GM18861 (cell line): ENCODE measurements around the gene CMTM5.
"Not testable (repeated sequence)": the region's sequence is repeated elsewhere in the genome, so short reads cannot be mapped to it uniquely, and the experiment has no call there.

ENCODE experiments used
- ATAC-seq: cut with Tn5 transposase; IDR thresholded peaks from one replicate; pipeline ENCODE4 v1.9.1; 2021; ENCODE audit not compliant: unreplicated experiment

The CMTM5 gene

DNA sequence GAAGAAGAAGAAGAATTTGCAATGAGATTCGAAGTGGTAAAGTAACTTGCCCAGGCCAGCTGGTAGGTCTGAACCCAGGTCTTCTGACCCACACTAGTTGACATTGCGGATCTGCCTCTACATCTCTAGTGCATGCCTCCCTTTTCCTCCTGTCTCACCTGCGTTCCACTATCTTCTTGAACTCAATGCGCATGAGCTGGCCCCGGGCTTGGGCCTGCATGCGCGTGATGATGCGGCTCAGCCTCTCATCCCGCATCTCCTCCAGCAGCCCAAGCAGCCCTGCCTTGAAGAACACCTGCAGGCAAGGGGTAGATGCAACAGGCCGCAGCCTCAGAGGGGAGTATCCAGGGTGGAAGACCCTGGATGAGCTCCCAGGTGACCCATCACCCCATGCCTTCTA, 19.3 kb downstream of the CMTM5 start:
- no peak for ATAC-seq

DNA sequence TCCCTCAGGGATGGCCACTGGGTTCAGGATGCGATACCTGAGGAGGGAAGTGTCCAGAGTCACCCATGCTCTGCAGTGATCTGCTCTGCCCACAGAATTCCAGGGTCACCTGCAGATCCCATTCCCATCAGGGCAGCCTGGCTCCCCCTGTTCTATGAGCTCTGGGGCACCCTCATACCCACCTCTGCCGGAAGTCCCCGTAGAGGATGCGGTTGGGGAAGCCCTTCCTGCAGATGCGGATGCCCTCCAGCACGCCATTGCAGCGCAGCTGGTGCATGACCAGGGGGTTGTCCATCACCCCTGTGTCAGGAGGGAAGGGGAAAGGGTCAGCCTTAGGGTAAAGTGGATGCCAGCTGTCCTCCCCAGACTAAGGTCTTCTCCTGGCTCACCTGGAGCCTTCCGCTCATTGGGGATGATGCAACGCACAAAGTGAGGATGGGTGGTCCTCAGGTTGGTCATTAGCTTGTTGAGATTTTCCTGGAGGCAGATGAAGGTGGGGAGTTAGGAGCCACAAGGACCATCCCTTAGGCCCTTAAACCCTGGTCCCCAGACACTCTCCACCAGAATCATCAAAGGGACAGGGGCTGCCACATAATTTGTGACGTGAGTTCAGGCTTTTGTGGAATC, 20.0 kb downstream of the CMTM5 start:
- ATAC-seq = no peak

DNA sequence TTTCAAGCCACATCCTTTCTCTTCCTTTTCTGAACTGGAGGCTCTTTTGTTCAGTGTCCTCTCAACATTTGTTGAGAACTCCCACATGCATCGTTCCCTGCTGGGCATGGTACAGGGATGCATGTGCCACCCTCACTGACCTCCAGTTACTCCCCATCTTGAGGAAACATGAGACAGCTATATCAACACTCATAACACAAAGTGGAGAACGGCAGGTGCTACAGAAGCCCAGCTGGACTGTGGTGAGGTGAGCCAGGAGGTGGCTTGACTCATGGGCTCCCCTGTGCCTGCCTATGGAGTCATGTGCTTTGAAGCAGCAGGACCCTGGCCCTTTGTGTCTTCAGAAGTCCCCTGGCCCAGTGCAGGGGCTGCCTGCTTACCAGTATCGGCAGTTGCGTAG, 21.5 kb downstream of the CMTM5 start:
- no peak for ATAC-seq

DNA sequence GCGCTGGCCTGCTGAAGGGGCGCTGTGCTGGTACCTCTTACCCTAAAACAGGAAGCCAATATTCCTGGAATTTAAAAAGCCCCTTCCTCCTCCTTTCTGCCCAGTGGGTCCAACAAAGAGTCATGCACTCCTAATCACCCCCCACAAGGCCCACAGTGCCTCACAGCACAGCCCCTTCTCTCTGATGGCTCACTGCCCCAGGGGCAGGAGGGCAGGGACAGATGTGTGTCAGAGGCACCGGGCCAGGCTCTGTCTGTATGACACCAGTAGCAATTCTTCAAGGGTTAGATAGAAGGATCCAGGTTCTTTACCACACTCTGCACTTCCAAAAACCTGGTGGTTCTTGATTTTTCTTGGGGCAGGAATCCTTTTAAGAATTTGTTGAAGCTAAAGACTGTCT, 22.3 kb downstream of the CMTM5 start:
- no peak for ATAC-seq

DNA sequence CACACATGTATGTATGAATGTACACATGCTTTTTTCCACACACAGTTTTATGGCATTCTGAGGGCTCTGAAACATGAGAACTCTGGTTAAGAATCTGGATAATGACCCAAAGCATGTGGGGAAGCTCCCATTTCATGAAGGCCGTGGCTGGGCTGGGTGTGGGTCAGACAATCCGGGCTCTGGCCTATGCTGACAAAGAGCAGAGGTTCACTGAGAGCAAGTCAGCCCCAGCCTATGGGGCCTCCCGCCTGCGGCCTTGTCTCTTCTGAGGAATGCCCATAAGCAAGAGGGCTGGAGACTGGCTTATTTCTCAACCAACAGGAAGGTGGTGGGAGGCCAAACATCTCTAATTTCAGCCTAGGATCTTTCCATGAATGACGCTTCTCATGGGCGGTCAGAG, 22.7 kb downstream of the CMTM5 start:
- ATAC-seq = no peak

DNA sequence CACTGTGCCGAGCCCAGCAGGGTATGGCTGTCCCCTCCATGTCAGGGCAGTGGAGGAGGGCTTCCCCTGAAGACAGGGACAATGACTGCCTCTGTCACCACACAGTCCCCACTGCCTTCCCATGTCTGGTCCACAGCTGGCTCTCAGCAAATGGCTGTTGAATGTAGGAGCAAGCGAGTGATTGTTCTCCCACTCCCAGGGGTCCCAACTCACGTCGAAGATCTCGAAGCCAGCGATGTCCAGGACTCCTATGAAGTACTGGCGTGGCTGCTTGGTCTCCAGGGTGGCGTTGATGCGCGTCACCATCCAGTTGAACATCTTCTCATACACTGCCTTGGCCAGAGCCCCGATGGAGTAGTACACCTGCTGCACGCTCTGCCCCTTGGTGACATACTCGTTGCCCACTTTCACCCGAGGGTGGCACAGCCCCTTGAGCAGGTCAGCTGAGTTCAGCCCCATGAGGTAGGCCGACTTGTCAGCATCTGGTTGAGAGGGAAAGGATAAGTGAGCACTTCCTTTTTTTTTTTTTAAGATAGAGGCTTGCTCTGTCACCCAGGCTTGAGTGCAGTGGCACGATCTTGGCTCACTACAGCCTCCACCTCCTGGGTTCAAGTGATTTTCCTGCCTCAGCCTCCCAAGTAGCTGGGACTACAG, 23.8 kb downstream of the CMTM5 start:
- not testable (repeated sequence) for ATAC-seq

DNA sequence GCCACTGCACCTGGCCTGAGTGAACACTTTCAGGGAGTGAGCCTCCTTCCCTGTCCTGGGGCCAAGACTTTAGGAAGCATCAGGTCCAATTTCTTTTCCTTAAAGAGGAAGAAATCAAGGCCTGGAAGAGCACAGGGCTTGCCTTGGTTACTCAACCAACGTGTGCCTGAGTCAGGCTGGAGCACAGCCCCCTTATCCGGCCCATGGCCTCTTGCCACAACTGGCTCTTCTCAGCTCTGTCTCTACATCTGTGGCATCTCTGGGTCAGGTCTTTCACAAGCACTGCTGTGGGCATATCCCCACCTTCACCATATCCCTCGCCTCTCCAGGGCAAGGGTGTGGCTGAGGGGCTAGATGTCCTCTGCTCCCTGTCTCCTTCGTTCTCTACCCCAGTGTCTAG, 24.4 kb downstream of the CMTM5 start:
- ATAC-seq = no peak

DNA sequence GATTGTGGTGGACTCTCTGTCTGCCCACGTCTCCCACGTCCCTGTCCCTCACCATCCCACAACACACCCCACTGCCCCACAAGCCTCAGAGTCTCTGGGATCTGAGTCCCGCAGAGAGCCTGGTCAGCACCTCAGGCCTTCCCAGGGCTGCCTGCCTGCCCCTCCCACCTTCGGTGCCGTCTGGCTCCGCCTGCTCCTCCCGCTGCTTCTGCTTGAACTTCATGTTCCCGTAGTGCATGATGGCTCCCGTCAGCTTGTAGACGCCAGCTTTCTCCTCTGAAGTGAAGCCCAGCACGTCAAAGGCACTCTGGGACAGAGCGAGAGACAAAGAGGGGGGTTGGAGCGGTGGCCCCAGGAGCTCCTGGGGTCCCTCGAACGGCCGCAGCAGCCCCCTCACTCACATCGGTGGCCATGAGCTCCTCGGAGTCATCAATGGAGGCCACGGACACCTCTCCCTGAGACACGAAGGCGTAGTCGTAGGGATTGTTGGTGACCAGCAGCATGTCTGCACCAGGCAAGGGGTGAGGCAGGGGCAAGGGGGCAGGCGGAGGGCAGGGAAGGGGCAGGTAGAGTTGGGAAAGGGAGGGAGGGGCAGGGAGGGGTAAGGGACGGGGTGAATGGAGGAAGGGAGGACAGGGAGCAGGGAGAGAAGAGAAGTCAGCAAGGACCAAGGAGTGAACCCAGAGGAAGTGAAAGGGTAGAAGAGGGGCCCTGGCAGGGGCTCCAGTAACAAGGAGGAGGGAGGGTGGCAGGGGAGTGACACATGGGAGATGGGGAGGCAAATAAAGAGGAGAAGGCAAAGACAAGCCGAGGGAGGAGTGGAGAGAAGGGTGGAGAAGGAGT, 25.7 kb downstream of the CMTM5 start:
- no peak for ATAC-seq

DNA sequence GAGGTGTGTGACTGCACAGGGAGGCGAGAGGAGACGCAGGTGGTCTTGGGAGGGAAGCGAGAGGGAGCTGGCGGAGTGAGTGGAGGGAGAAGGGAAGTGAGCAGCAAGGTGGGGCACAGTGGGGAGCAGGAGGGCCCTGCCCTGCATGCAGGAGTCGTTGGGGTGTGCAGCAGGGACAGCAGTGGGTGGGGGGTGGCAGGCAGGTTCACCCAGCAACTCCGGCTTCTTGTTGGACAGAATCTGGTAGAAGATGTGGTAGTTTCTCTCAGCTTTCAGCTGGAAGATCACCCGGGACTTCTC, 26.2 kb downstream of the CMTM5 start:
- ATAC-seq = no peak

DNA sequence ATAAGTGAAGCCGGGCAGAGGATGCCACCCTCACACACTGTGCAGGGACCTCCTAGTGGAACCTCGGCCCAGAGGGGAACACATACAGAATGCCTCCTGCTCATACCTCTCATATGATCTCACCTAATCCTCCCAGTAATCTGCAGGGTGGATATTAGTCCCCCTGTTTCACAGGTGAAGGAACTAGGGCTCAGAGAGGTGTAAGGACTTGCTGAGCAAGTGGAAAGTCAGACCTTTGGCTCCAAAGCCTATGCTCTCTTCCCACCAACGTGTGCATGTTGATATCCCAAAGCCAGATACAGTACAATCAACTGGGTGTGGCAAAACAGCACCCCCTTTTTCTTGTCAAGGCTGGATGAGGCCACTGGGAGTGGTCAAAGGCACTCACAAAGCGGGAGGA, 27.1 kb downstream of the CMTM5 start:
- ATAC-seq = no peak

DNA sequence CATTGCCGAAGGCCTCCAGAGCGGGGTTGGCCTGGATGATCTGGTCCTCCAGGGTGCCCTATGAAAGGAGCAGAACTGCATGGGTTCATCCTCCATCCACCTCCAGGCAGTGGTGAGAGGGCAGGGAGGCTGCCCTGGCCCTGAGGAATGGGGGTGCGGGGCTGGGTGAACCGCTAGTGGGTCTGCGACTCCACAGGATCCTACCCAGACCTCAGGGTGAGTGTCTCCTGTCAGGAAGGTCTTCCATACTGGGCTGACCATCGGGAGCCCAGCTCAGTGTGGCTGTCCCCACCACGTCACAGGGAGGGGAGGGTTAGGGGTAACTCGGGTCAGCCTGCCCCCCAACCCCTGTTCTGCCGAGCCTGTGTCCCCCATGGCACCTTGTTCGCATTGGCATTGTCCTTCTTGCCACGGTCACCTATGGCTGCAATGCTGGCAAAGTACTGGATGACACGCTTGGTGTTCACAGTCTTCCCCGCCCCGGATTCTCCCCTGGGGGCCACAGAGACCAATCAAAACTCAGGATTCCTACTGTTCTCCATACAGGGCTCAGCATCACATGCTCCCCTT, 27.6 kb downstream of the CMTM5 start:
- no peak for ATAC-seq

DNA sequence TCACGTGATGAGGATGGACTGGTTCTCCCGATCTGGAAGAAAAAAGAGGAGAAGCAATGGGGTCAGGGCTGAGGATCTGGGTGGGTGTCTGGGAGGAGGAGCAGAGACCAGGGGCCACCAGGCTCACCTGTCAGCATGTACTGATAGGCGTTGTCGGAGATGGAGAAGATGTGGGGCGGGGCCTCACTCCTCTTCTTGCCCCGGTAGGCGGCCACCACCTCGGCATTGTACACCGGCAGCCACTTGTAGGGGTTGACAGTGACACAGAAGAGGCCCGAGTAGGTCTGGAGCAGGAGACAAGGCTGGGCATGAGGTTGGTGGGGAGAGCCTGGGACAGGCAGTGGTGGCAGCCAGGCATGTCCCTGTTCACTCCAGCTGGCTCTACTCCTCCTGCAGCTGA, 28.2 kb downstream of the CMTM5 start:
- ATAC-seq = no peak

DNA sequence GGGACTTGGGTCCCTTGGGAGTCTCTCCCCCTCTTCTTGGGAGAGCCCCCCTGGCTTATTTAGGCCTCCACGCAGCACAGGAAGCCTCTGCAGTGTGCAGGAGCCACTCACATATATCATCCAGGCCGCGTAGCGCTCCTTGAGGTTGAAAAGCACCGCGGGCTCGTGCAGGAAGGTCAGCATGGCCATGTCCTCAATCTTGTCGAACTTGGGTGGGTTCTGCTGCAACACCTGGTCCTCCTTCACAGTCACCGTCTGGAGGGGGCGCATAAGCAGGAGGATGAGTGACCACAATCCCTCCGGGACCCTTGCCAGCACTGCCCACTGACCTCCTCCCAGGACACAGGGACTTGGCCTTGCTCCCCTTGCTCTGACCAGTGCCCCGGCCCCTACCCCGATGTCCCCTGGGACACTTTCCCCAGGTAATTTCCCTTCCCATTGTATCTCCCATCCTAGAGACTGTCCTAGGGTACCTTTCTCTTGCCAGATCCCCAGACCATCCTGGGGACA, 28.7 kb downstream of the CMTM5 start:
- ATAC-seq = no peak

DNA sequence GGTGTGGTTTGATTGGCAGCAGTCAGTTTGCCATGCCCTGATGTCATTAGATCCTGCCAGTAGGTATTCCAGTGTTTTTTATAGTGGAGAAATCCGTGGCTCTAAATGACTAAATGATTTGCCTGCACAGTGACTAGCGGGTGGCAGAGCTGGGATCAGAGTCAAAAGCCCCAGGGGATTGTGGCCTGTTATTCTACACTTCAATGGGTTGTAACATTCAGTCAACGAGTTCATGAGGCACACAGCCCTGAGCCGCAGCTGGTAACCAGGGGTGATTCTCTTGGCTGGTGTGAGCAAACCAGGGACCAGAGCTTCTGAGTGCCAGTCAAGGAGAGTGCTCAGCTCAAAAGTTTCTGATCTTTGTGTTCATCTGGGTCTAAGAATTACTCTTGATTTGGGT, 29.4 kb downstream of the CMTM5 start:
- ATAC-seq = peak; percentile 73

DNA sequence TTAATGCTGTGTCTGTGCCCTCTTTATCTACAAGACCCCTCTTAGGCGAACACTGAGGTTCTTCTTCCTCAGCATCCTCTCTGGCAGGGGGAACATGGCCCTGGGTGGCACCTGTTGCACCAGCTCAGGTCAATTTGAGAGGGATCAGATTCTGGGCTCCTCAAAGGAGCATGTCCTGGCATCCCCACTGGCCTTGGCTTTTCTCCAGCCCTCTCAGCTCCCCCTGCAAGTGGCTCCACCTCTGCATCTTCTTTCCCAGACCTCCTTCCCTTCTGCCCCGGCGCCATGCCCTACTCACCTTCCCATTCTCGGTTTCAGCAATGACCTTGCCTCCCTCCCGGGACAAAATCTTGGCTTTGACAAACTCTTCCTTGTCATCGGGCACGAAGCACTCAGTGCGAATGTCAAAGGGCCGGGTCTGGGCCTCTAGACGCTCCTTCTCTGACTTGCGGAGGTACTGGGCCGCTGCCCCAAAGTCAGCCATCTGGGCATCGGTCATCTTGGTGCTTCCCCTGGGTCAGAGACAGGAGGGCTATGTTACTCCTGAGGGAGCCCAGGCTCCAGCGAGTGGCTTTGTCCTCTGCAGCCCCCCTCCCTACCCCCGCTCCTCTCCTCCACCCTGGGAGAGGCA, 30.0 kb downstream of the CMTM5 start:
- ATAC-seq = no peak

DNA sequence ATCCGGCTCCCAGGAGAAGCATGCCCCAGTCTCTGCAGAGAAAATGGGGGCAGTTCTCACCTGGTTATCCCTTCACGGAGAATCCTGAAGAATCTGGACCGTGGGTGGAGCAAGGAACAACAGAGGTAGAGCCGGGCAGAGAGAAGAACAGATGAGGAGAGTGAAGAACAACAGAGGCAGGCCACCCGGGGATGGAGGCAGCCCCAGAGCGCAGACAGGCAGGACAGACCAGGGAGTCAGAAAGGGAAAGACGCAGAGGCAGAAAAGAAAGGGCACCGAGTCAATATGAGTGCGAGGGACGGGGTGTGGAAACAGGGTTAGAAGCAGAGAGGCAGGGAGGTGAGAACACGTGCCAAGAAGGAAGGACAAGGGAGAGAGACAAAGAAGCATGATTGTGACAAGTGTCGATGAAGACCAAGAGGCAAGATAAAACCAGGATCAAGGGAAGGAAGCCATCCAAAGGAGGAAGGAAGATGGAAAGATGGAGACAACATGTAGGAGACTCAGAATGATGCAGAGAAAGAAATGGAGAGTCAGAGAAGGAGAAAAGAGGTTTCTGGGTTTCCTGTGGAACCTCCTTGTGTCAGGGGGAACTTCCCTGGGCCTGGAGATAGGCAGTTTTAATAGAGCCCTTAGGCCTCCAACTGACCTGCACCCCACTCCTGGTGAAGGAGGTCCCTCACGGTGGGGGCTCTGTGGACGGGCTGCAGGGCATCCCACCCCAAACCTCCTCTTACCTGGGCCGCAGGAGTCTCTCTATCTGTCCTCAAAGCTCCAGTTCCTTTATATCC, 30.9 kb downstream of the CMTM5 start, which contains the start of gene MYH6:
Gene MYH6 (minus strand): TSS at position 758 of the 791 bp plus-strand sequence. CDS start 1,050 bp downstream, outside the sequence.
- ATAC-seq = no peak

DNA sequence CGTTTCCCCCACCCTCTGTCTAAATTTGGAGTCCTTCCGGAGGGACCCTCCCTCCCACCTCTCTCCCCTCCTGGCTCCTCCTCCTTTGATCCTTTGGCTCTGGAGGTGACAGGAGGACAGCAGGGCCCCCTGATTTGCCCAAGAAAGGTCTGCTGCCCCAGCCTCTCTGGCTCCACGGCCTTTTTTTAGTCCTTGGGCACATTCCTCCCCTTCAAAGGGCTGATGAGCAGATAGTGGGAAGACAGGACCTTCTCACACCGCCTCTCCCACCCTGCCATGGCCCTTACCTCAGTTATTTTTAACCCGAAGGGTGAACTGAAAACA, 31.4 kb downstream of the CMTM5 start:
- ATAC-seq = no peak

DNA sequence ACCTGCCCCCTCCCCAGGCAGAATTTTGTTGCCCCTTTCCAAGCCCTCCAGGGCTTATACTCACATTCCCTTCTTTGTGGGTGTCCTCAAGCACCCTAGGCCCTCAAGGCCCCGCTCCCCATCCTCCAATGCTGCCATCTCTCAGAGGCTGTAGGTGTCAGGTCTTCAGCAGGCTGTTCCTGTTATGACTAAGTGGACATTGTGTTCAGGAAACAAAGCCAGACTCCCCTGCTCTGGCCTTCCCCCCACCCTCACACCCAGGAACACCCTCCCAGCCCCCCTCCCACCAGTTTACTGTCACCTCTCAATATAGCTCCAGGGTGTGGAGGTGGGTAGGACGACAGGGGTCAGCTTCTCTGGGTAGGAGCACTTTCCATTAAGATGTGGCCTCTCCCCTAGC, 32.6 kb downstream of the CMTM5 start:
- no peak for ATAC-seq

DNA sequence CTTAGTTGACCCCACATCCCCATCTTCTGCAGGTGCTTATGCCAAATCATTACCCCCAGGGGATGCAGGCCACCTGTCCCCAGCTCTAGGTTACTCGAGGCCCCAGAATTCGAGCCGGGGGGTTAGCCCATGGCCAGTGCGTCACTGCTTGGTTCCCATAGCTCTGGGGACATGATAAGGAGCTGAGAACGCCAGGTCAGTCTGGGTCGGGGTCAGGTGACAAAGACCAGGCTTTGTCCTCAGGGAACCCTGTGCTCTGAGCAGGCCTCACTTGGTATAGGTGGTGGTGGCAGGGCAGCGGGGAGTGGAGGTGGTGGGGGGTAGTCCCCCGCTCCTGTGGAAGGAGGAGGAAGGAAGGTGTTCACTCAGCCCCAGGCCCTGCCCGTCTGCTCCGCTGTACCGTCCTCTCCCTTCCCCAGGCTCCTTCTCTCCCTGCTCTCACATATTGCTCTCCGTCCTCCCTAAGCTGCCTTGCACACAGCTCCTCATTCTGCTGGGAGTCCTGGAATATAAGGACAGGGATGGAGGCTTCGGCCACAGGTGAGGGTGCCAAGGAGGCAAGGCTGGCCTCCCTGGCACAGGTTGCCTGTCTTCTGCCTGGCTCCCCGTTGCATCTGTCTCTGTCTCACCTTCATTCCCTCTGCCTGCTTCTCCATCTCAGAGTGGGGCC, 33.3 kb downstream of the CMTM5 start:
- no peak for ATAC-seq
